GM12878 (cell line): ENCODE measurements around the gene SNAI3. TPM values are rescaled to one million over a fixed set of nuclear protein-coding genes. Genes with fewer than 3 reads are reported as not detected.

Experiments
- ATAC-seq: fragments of 200-7000 bp; cut with Tn5 transposase; 3 replicates; pipeline ENCODE4 v1.9.1; 2020; ENCODE audit warnings: mild to moderate bottlenecking, moderate library complexity
- BruUV-seq: library from RNA; stranded (reverse); fragments of 400-500 nt; replicated peaks from 2 replicates; lab custom pipeline; 2021; lab: Mats Ljungman, UMichigan
- CTCF ChIA-PET: fragments of 300-600 bp; sonication (Branson Sonifier 250); formaldehyde crosslinking; extraction: SDS; loops from one replicate; lab custom pipeline; 2021; ENCODE audit warnings: inconsistent platforms; lab: Yijun Ruan, JAX
- POLR2A ChIA-PET: fragments of 350-600 bp; formaldehyde crosslinking; extraction: SDS; loops from one replicate; lab custom pipeline; 2021; ENCODE audit warnings: inconsistent platforms; lab: Charles Lee
- RAD21 ChIA-PET: fragments of 300-600 bp; sonication (Branson Sonifier 250); formaldehyde crosslinking; loops from one replicate; lab custom pipeline; 2023; ENCODE audit warnings: antibody characterized with exemption; ENCODE audit not compliant: unreplicated experiment; lab: Charles Lee
- SMC1A ChIA-PET: fragments of 300-600 bp; sonication (Branson Sonifier 250); formaldehyde crosslinking; loops from one replicate; lab custom pipeline; 2023; ENCODE audit not compliant: unreplicated experiment, uncharacterized antibody; lab: Charles Lee
- DNase-seq: peaks from one replicate; pipeline ENCODE4 v3.0.0-alpha.2; 2011; ENCODE audit warnings: low read depth, low spot score
- FAIRE-seq: peaks from 3 replicates; lab custom pipeline; 2011; peaks lifted over from hg19 to GRCh38; lab: Jason Lieb, UNC
- H2AFZ ChIP-seq: 2 replicates; pipeline ENCODE4 v1.6.0; 2011; ENCODE audit warnings: low read depth, low read length, control low read depth; ENCODE audit not compliant: control insufficient read depth
- H3K27ac ChIP-seq: 2 replicates; pipeline ENCODE4 v1.5.1; 2011; ENCODE audit warnings: control low read depth; ENCODE audit not compliant: control insufficient read depth, insufficient read depth
- H3K27me3 ChIP-seq, 2 experiments: replicated peaks in 1 of 2; 2 replicates each; pipeline versions ENCODE4 v1.6.0 to v1.6.1; 2011; ENCODE audit warnings: low read length in 1 of 2; ENCODE audit not compliant: control insufficient read depth in 2 of 2, insufficient read depth in 2 of 2
- H3K36me3 ChIP-seq, 2 experiments: 2 replicates each; pipeline ENCODE4 v1.5.1; 2011; ENCODE audit warnings: low read length in 1 of 2; ENCODE audit not compliant: control insufficient read depth in 2 of 2, insufficient read depth in 2 of 2
- H3K4me1 ChIP-seq: 2 replicates; pipeline ENCODE4 v1.6.1; 2011; ENCODE audit warnings: mild to moderate bottlenecking, low read length, moderate library complexity, mixed read lengths; ENCODE audit not compliant: control insufficient read depth, insufficient read depth
- H3K4me2 ChIP-seq: 2 replicates; pipeline ENCODE4 v1.6.0; 2011; ENCODE audit warnings: control low read depth; ENCODE audit not compliant: control insufficient read depth, insufficient read depth
- H3K4me3 ChIP-seq: fragments of 200-600 bp; sonication (generic); 2 replicates; pipeline ENCODE4 v1.5.1; 2016
- H3K79me2 ChIP-seq: 2 replicates; pipeline ENCODE4 v1.6.0; 2011; ENCODE audit warnings: low read length; ENCODE audit not compliant: control insufficient read depth, insufficient read depth
- H3K9ac ChIP-seq: 2 replicates; pipeline ENCODE4 v1.8.0; 2011; ENCODE audit warnings: low read length, control low read depth, mixed read lengths; ENCODE audit not compliant: control insufficient read depth, insufficient read depth
- H3K9me3 ChIP-seq: replicated peaks from 3 replicates; pipeline ENCODE4 v1.5.1; 2011; ENCODE audit warnings: mild to moderate bottlenecking, low read length; ENCODE audit not compliant: control insufficient read depth, insufficient read depth
- H4K20me1 ChIP-seq: 2 replicates; pipeline ENCODE4 v1.6.0; 2011; ENCODE audit not compliant: control insufficient read depth, insufficient read depth
- BCL11A ChIP-seq: IDR thresholded peaks from 2 replicates; pipeline ENCODE4 v1.6.1; 2011; ENCODE audit warnings: low read depth, low read length
- FOXK2 ChIP-seq: fragments of 450-650 bp; IDR thresholded peaks from 2 replicates; pipeline ENCODE4 v1.6.1; 2017; ENCODE audit warnings: mild to moderate bottlenecking, moderate library complexity
- JUND ChIP-seq: IDR thresholded peaks from 2 replicates; pipeline ENCODE4 v1.6.1; 2012; ENCODE audit warnings: low read depth, mild to moderate bottlenecking, low read length, improper control_type of control experiment, moderate library complexity
- KDM1A ChIP-seq: fragments of 200-600 bp; sonication (generic); IDR thresholded peaks from 2 replicates; pipeline ENCODE4 v1.6.1; 2016; ENCODE audit warnings: borderline replicate concordance
- NFIC ChIP-seq: IDR thresholded peaks from 2 replicates; pipeline ENCODE4 v1.6.1; 2012; ENCODE audit warnings: low read depth, mild to moderate bottlenecking, inconsistent platforms, low read length, moderate library complexity
- NR2C2 ChIP-seq: IDR thresholded peaks from 2 replicates; pipeline ENCODE4 v1.6.1; 2011; ENCODE audit warnings: borderline replicate concordance, low read depth; ENCODE audit not compliant: control insufficient read depth, insufficient read length
- RB1 ChIP-seq: fragments of 450-650 bp; formaldehyde crosslinking; IDR thresholded peaks from 2 replicates; pipeline ENCODE4 v1.6.1; 2017; ENCODE audit warnings: mild to moderate bottlenecking, borderline replicate concordance
- WRNIP1 ChIP-seq: IDR thresholded peaks from 2 replicates; pipeline ENCODE4 v1.6.1; 2011; ENCODE audit warnings: low read depth, low read length, improper control_type of control experiment, borderline replicate concordance
- YBX1 ChIP-seq: fragments of 450-650 bp; IDR thresholded peaks from 2 replicates; pipeline ENCODE4 v1.6.1; 2016; ENCODE audit warnings: antibody characterized with exemption
- ZNF274 ChIP-seq: IDR thresholded peaks from one replicate; pipeline ENCODE4 v1.8.0; 2011; ENCODE audit not compliant: insufficient read length, insufficient read depth
- ZNF384 ChIP-seq: IDR thresholded peaks from 2 replicates; pipeline ENCODE4 v1.6.1; 2012; ENCODE audit warnings: low read depth, mild to moderate bottlenecking, low read length, improper control_type of control experiment, borderline replicate concordance
- ZZZ3 ChIP-seq: IDR thresholded peaks from 2 replicates; pipeline ENCODE4 v1.6.1; 2011; ENCODE audit warnings: low read depth; ENCODE audit not compliant: control insufficient read depth, insufficient read length
- whole genome bisulfite sequencing: methylation state at CpG from one replicate; pipeline ENCODE4 v1.1.6; 2016; ENCODE audit warnings: low lambda C conversion rate; ENCODE audit not compliant: insufficient replicate concordance, insufficient coverage; ENCODE audit errors: missing lambda C conversion rate; 5-methylcytosine and 5-hydroxymethylcytosine counted together
- in situ Hi-C: fragments of 300-500 bp; cut with MboI; formaldehyde crosslinking; loops from 9 replicates; pipeline ENCODE4 v1.14.3; 2018; ENCODE audit warnings: mixed read lengths
- intact Hi-C: fragments of 100-400 bp; cut with micrococcal nuclease; formaldehyde crosslinking; loops from one replicate; pipeline ENCODE4 v1.14.2; 2022; ENCODE audit not compliant: unreplicated experiment
- polyA plus RNA-seq, 11 experiments: library from polyadenylated mRNA; depleted of rRNA in 4 of 11; unstranded in 6 of 11; stranded (reverse) in 5 of 11; fragments of >200 nt; fragmentation: Nextera tagmentation in 4 of 11; fragmentation: Illumina TruSeq in 1 of 11; extraction: Ambion mirVana in 4 of 11; extraction: Trizol in 1 of 11; gene quantifications; 1 replicate in 1 of 11; 2 replicates in 10 of 11; pipeline versions ENCODE4 v1.2.1 to v1.2.3, GENCODE V29; 2011 to 2016; ENCODE audit warnings: inconsistent platforms in 2 of 11, missing spikeins in 2 of 11, low read depth in 1 of 11
- total RNA-seq, 4 experiments: library from RNA; depleted of rRNA in 3 of 4; stranded (reverse); fragments of >200 nt in 3 of 4; fragmentation: Illumina TruSeq in 1 of 4; extraction: Trizol in 1 of 4; gene quantifications; 2 replicates each; pipeline versions ENCODE4 v1.2.1 to v1.2.3, GENCODE V29; 2013 to 2021

Gene SNAI3
- total and polyA plus RNA-seq, 10 of the 15 experiments (the other 5 are each of a cell fraction or from before 2014, with no cell fraction given) = 0.21 to 7.4 (median 3.0) TPM

GRCh38 chr16:88734361-88734728, 48.0 kb upstream of the SNAI3 start:
- no peak overlapping the region for H3K4me3 ChIP-seq
- no peak for ATAC-seq
- no peak overlapping the region for H3K27ac ChIP-seq
- WGBS = 93% methylated on average over 22 of the region's 23 CpGs
- no peak for FAIRE-seq
- no peak for DNase-seq
- POLR2A ChIA-PET = no interaction called here
- TF ChIP-seq ZNF274 (no peak), YBX1 (no peak), FOXK2 (no peak), ZNF384 (no peak), KDM1A (no peak)
- TF ChIP-seq, all 136 proteins: peak for 0
- Histone ChIP-seq H2AFZ (no peak overlapping the region), H3K4me1 (peaks cover 3% of the 10 kb centered on the region; the same call in 1 of the 2 replicates), H3K36me3 (peaks cover 9 to 48% of the 10 kb centered on the region in 2 experiments; a peak in 3 of 4 replicates), H3K9me3 (no peaks in the 10 kb centered on the region), H3K79me2 (no peaks in the 10 kb centered on the region), H3K9ac (no peak overlapping the region), H4K20me1 (no peaks in the 10 kb centered on the region), H3K27me3 (no peaks in the 10 kb centered on the region), H3K4me2 (no peak overlapping the region)
- ChIA-PET CTCF (no interaction called here), RAD21 (no interaction called here), SMC1A (no interaction called here)
- in situ Hi-C loops (no loop called here), intact Hi-C loops (no loop called here)
- BruUV-seq = TSS peak; percentile 52

- H3K4me2 ChIP-seq = no peak overlapping the region
- intact Hi-C loops = no loop called here
- no peaks in the 10 kb centered on the region for H3K79me2 ChIP-seq
- H3K36me3 ChIP-seq = peaks cover 9 to 46% of the 10 kb centered on the region in 2 experiments; a peak in 3 of 4 replicates
- DNase-seq = no peak
- SMC1A ChIA-PET = interaction anchor here (0.6 kb wide), 1 partner anchor 53 kb away, joined by 3 read pairs; no protein-coding TSS in a partner anchor
- CTCF ChIA-PET = no interaction called here
- H3K27me3 ChIP-seq = no peaks in the 10 kb centered on the region
- no peaks in the 10 kb centered on the region for H3K9me3 ChIP-seq
- peaks cover 3% of the 10 kb centered on the region; the same call in 1 of the 2 replicates for H3K4me1 ChIP-seq
- no peak overlapping the region for H3K4me3 ChIP-seq
- WGBS = 79% methylated on average over 25 of the region's 27 CpGs
- no peak overlapping the region for H2AFZ ChIP-seq
- H3K9ac ChIP-seq = no peak overlapping the region
- RAD21 ChIA-PET = no interaction called here
- no peak for ATAC-seq
- BruUV-seq = no TSS peak
- no peak overlapping the region for H3K27ac ChIP-seq
- TF ChIP-seq NFIC (no peak), WRNIP1 (no peak), BCL11A (no peak), RB1 (no peak), JUND (no peak), NR2C2 (no peak), ZZZ3 (no peak)
- POLR2A ChIA-PET = no interaction called here
- in situ Hi-C loops = no loop called here
- no peak for FAIRE-seq
- H4K20me1 ChIP-seq = no peaks in the 10 kb centered on the region
Measured at GRCh38 chr16:88733630-88734360, 47.5 kb upstream of the SNAI3 start.
